ENCODE results near the gene BCL6B.

Gene BCL6B

DNA sequence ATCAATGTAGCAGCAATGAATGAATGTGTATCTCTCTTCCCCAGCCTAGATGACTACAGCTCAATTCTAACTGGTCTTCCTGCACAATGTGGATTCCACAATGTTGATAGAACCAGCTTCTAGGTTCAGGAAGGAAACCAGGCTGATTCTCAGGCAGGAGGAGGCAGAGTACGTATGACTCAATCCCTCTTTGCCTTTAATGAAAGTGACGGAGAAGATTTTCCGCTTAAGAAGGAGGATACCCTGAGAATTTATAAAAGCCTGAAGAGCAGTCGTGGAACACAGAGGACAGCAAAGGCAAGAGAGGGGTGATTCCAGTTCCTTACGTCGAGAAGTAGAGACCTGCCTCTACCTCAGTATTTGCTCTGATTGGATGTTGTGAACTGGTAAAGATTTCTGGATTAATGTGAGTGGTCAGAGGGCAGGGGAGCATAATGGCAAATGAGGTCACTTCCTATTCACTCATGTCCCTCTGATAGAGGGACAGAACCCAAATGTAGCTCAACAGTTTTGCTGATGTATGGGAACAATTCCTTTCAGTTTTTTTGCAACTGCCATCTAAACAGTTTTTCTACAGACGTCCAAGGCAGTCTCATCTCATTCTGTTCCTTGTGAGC is 36.1 kb downstream of the BCL6B start:
- no peak for DNase-seq (ENCODE audit: low read depth in 1 of 2, low spot score in 1 of 2)

DNA sequence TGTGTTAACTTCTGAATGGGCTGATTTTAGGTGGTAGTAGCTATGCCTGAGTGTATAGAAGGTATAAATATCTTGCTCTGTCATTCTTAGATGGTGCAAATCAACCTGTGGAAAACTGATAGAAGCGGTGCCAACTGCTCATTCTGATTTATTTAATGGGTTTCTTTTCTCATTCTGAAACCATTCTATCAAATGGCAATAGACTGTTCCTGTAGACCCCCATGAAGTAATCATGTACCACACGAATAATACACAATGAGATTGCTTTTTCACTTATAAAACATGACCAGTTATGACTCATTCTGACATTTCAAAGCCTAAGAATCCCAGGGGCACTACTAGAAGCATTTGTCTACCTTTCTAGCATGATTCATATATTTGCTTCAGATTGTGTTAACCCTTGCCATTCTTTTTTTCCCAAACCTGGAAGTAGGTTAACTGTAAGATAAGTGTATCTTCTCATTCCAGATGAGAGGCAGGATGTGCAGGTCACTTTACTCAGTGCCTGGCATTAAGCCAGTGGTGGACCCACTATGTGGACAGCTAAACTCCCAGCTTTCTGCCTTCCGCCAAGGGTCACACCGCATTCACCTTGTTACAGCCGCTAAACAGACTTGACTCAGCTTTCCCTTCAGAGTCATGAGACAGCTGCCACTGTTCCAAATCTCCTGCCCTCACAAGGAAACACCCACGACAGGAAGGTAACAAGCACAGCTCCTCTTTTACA is 37.5 kb downstream of the BCL6B start:
- no peak for DNase-seq (ENCODE audit: low read depth in 1 of 2, low spot score in 1 of 2)

DNA sequence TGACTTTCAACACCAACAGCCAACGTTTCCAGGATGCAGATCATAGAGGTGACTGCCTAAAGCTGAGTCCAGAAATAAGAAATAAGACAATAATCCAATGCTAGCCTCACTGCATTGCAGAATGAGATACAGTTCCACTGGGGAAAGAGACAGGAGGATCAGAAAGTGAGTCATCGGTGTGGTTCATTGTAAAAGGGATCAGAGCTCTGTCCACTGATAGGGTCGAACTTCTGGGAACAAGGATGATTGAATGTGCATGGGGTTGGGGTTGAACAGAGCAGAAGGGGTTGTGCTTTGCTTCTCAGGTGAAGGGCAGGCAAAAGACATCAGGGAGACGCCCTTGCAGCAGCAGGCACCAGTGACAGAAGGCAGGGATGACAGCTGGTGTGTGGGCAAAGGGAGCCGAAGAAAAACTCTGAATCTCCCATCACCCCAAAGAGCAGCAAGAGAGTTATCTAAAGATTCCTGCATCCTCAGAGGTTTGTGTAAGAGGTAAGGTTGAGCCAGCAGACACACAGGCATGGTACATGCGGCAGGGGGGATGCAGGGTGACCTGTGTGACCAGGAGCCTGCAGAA is 40.8 kb downstream of the BCL6B start:
- DNase-seq (ENCODE audit: low read depth in 1 of 2, low spot score in 1 of 2): no peak

GRCh38 chr17:7064261-7064660 is 41.4 kb downstream of the BCL6B start:
- DNase-seq (ENCODE audit: low read depth in 1 of 2, low spot score in 1 of 2): no peak

GRCh38 chr17:7067198-7067597 is 44.3 kb downstream of the BCL6B start:
- no peak for DNase-seq (ENCODE audit: low read depth in 1 of 2, low spot score in 1 of 2)

- DNase-seq (ENCODE audit: low read depth in 1 of 2, low spot score in 1 of 2): no peak
Observed at GRCh38 chr17:7068268-7068667, 45.4 kb downstream of the BCL6B start.

- DNase-seq (ENCODE audit: low read depth in 1 of 2, low spot score in 1 of 2): no peak
Observed at GRCh38 chr17:7070712-7071111, 47.9 kb downstream of the BCL6B start.

DNA sequence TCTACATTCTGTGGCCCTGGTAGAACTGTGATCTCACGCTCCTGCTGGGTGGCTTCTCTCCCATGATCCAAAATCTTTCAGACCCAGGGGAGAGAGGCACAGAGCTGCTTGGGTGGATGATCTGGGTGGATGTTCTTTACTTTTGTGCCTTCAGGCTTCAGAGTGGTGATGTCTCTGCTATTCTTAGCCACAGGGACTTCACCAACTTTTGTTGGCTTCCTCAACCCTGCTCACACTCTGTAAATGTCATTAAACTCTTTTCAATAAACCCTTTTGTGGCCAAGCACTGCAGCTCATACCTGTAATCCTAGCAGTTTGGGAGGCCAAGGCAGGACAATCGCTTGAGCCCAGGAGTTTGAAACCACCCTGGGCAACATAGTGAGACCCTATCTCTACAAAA is 49.6 kb downstream of the BCL6B start:
- DNase-seq (ENCODE audit: low read depth in 1 of 2, low spot score in 1 of 2): no peak

GRCh38 chr17:7074931-7075330 is 52.1 kb downstream of the BCL6B start:
- DNase-seq (ENCODE audit: low read depth in 1 of 2, low spot score in 1 of 2): no peak

- no peak for DNase-seq (ENCODE audit: low read depth in 1 of 2, low spot score in 1 of 2)
Observed at GRCh38 chr17:7077911-7078546, 55.2 kb downstream of the BCL6B start.

- no peak for DNase-seq (ENCODE audit: low read depth in 1 of 2, low spot score in 1 of 2)
Observed at GRCh38 chr17:7078711-7079110, 55.9 kb downstream of the BCL6B start.
